ENCODE results near the gene PDE3B.

Gene PDE3B

DNA sequence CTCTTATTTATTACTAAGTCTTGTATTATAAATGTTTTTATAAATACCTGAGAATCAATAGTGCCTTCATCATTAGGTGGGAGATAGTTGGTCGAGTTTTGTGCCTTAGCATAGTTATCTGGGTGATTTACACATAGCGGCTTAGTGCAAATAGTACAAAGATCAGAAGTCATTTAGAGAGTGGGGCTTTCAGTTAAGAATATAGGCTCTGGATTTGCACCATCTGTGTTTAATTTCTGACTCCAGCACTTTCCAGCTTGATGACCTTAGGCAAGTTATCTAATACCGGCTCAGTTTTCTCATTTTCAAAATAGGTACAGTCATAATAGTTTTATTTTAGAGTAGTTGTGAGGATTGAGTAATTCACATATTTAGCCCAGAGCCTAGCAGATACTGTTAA, 26.4 kb downstream of the PDE3B start (continued):
- no peak for TF ChIP-seq CSRNP3 (CRISPR knock-in tag; IDR thresholded peaks at IDR 0.05)
- no peak for TF ChIP-seq PPARA (CRISPR knock-in tag; IDR thresholded peaks at IDR 0.05; ENCODE audit: borderline replicate concordance)
- TF ChIP-seq RARB (CRISPR knock-in tag; IDR thresholded peaks at IDR 0.05) = no peak
- TF ChIP-seq ZNF8 (CRISPR knock-in tag; IDR thresholded peaks at IDR 0.05) = no peak
- TF ChIP-seq, protein P1, sequence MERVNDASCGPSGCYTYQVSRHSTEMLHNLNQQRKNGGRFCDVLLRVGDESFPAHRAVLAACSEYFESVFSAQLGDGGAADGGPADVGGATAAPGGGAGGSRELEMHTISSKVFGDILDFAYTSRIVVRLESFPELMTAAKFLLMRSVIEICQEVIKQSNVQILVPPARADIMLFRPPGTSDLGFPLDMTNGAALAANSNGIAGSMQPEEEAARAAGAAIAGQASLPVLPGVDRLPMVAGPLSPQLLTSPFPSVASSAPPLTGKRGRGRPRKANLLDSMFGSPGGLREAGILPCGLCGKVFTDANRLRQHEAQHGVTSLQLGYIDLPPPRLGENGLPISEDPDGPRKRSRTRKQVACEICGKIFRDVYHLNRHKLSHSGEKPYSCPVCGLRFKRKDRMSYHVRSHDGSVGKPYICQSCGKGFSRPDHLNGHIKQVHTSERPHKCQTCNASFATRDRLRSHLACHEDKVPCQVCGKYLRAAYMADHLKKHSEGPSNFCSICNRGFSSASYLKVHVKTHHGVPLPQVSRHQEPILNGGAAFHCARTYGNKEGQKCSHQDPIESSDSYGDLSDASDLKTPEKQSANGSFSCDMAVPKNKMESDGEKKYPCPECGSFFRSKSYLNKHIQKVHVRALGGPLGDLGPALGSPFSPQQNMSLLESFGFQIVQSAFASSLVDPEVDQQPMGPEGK (CRISPR knock-in tag; IDR thresholded peaks at IDR 0.05; ENCODE audit: borderline replicate concordance) = no peak
- TF ChIP-seq ZNF70 (CRISPR knock-in tag; IDR thresholded peaks at IDR 0.05) = no peak

- TF ChIP-seq, protein P1 (CRISPR knock-in tag; IDR thresholded peaks at IDR 0.05; ENCODE audit: borderline replicate concordance) = no peak
- no peak for TF ChIP-seq TOX (CRISPR knock-in tag; IDR thresholded peaks at IDR 0.05; ENCODE audit: borderline replicate concordance)
- TF ChIP-seq GLIS3 (CRISPR knock-in tag; IDR thresholded peaks at IDR 0.05) = no peak
- no peak for TF ChIP-seq SNAI2 (CRISPR knock-in tag; IDR thresholded peaks at IDR 0.05)
- no peak for ATAC-seq
Measured at GRCh38 chr11:14672635-14673034, 29.0 kb downstream of the PDE3B start.

DNA sequence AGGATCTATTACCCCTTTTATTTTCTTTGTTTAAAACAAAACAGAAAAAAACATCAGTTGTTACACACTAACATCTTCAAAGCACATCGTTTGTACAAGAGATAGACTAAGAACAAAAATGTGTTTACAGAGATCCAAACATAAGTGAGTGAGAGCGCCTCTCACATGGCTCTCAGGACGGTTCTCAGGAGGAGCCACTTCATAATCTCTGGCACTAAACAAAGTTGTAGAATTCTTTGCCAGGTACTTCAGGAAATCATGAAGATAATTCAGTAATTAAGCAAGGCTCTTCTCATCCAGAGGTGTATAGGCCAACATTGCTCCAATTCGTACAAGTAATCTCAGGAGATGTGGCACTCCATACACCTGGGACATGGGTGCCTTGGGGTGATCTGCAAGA, 29.8 kb downstream of the PDE3B start:
- TF ChIP-seq RARB (CRISPR knock-in tag; IDR thresholded peaks at IDR 0.05) (no peak), SNAI2 (CRISPR knock-in tag; IDR thresholded peaks at IDR 0.05) (no peak), ZC3H10 (CRISPR knock-in tag; IDR thresholded peaks at IDR 0.05) (no peak), TSHZ2 (CRISPR knock-in tag; IDR thresholded peaks at IDR 0.05) (no peak), ZNF70 (CRISPR knock-in tag; IDR thresholded peaks at IDR 0.05) (no peak), GLIS3 (CRISPR knock-in tag; IDR thresholded peaks at IDR 0.05) (no peak), TCF4 (CRISPR knock-in tag; IDR thresholded peaks at IDR 0.05; ENCODE audit: borderline replicate concordance) (no peak), OSR1 (CRISPR knock-in tag; IDR thresholded peaks at IDR 0.05) (no peak), ESRRG (CRISPR knock-in tag; IDR thresholded peaks at IDR 0.05) (no peak), ISL1 (CRISPR knock-in tag; IDR thresholded peaks at IDR 0.05) (no peak), CSDC2 (CRISPR knock-in tag; IDR thresholded peaks at IDR 0.05) (no peak), ZFP3 (CRISPR knock-in tag; IDR thresholded peaks at IDR 0.05) (no peak), CSRNP3 (CRISPR knock-in tag; IDR thresholded peaks at IDR 0.05) (no peak), ARNTL (CRISPR knock-in tag; IDR thresholded peaks at IDR 0.05; ENCODE audit: borderline replicate concordance, low read depth) (no peak), ZNF565 (CRISPR knock-in tag; conservative IDR thresholded peaks at IDR 0.05; ENCODE audit: low read depth) (no peak)
- TF ChIP-seq, protein P1 (CRISPR knock-in tag; IDR thresholded peaks at IDR 0.05; ENCODE audit: borderline replicate concordance) = no peak
- TF ChIP-seq, protein P2, sequence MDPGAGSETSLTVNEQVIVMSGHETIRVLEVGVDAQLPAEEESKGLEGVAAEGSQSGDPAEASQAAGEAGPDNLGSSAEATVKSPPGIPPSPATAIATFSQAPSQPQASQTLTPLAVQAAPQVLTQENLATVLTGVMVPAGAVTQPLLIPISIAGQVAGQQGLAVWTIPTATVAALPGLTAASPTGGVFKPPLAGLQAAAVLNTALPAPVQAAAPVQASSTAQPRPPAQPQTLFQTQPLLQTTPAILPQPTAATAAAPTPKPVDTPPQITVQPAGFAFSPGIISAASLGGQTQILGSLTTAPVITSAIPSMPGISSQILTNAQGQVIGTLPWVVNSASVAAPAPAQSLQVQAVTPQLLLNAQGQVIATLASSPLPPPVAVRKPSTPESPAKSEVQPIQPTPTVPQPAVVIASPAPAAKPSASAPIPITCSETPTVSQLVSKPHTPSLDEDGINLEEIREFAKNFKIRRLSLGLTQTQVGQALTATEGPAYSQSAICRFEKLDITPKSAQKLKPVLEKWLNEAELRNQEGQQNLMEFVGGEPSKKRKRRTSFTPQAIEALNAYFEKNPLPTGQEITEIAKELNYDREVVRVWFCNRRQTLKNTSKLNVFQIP (CRISPR knock-in tag; IDR thresholded peaks at IDR 0.05; ENCODE audit: borderline replicate concordance, low read depth) = no peak
- ATAC-seq = no peak

All from SK-N-SH treated with all-trans-retinoic acid at 6 μM for 48 hours (cell line).